Left ventricle myocardium inferior (tissue), 1 donor: Measurements from ENCODE around the gene SESN1. TPM values are rescaled to one million over a fixed set of nuclear protein-coding genes. Genes with fewer than 3 reads are reported as not detected.

Source experiments
- DNase-seq: peaks from one replicate; pipeline ENCODE4 v3.0.0-alpha.2; 2020
- H3K27ac ChIP-seq: fragments of 200-600 bp; replicated peaks from 2 replicates; pipeline ENCODE4 v1.8.0; 2021
- H3K27me3 ChIP-seq: fragments of 200-600 bp; 2 replicates; pipeline ENCODE4 v1.8.0; 2021; ENCODE audit warnings: low read depth
- H3K36me3 ChIP-seq: fragments of 200-600 bp; 2 replicates; pipeline ENCODE4 v1.8.0; 2021
- H3K4me1 ChIP-seq: fragments of 200-600 bp; 2 replicates; pipeline ENCODE4 v1.8.0; 2021
- H3K4me3 ChIP-seq: fragments of 200-600 bp; 2 replicates; pipeline ENCODE4 v1.8.0; 2021; ENCODE audit warnings: mild to moderate bottlenecking, moderate library complexity
- H3K9me3 ChIP-seq: fragments of 200-600 bp; replicated peaks from 2 replicates; pipeline ENCODE4 v1.8.0; 2021
- intact Hi-C: fragments of 100-400 bp; cut with micrococcal nuclease; formaldehyde crosslinking; loops from one replicate; pipeline ENCODE4 v1.11.0; 2022
- total RNA-seq: library from RNA; stranded (reverse); fragmentation: NEBNext Ultra II Directional; extraction: Animal tissue kit (Norgen Biotek cat#: 25700); gene quantifications from one replicate; pipeline ENCODE4 v1.2.1, GENCODE V29; 2021
- TF ChIP-seq, protein P1 (sequence below): fragments of 200-600 bp; IDR thresholded peaks from 2 replicates; pipeline ENCODE4 v1.8.0; 2021; ENCODE audit warnings: antibody characterized with exemption, mild to moderate bottlenecking, borderline replicate concordance
- donor health status: DM: no; HTN: yes; CAD: no; lungs with severe emphysema.

Gene SESN1
- total RNA-seq, 1 donor from 2014 or later: 44.1 TPM

DNA sequence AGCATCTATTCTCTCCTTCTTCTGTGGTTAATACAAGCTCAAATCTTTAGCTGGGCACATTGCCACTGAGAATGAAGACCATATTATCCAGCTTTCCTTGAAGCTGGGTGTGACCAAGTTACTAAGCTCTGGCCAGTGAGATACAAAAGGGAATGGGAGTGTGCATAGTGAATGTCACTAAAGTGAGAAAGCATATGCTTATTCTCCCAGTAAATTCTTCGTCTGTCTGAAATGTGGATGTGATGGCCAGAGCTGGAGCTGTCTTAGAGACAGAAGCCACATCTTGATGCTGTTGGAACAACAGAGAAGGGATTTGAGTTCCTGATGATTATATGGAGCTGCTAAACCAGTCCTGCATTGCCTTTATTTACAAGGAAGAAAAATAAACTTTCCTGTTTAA, 60.1 kb downstream of the SESN1 start:
- Histone ChIP-seq H3K4me1 (peaks cover 62% of the 10 kb centered on the region), H3K27ac (no peak overlapping the region), H3K4me3 (no peak overlapping the region), H3K36me3 (no peaks in the 10 kb centered on the region), H3K27me3 (no peaks in the 10 kb centered on the region), H3K9me3 (no peaks in the 10 kb centered on the region)
- DNase-seq: no peak
- intact Hi-C loops: no loop called here
- TF ChIP-seq, protein P1, sequence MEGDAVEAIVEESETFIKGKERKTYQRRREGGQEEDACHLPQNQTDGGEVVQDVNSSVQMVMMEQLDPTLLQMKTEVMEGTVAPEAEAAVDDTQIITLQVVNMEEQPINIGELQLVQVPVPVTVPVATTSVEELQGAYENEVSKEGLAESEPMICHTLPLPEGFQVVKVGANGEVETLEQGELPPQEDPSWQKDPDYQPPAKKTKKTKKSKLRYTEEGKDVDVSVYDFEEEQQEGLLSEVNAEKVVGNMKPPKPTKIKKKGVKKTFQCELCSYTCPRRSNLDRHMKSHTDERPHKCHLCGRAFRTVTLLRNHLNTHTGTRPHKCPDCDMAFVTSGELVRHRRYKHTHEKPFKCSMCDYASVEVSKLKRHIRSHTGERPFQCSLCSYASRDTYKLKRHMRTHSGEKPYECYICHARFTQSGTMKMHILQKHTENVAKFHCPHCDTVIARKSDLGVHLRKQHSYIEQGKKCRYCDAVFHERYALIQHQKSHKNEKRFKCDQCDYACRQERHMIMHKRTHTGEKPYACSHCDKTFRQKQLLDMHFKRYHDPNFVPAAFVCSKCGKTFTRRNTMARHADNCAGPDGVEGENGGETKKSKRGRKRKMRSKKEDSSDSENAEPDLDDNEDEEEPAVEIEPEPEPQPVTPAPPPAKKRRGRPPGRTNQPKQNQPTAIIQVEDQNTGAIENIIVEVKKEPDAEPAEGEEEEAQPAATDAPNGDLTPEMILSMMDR: no peak

DNA sequence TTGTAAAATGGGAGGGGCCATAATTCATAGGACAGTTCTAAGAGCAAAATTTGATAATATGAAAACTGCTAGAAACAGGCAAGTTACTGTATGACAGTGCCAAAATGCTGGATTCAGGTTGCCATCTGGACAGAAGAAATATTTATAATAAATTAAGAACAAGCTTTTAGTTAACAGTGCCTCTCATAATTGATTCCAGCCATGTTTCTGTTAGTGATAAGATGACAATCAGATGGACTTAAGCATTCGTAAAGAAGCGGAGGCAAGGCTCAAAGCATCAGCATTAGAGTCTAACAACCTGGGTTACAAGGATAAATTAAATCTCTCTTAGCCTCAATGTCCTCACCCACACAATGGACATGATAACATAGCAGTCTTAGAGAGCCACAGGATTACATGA, 61.0 kb downstream of the SESN1 start:
- Histone ChIP-seq H3K4me3 (no peak overlapping the region), H3K27me3 (no peaks in the 10 kb centered on the region), H3K27ac (no peak overlapping the region), H3K36me3 (no peaks in the 10 kb centered on the region), H3K9me3 (no peaks in the 10 kb centered on the region), H3K4me1 (peaks cover 65% of the 10 kb centered on the region)
- TF ChIP-seq, protein P1: no peak
- no peak for DNase-seq
- intact Hi-C loops: no loop called here

- TF ChIP-seq, protein P1: no peak
- no peak for DNase-seq
- no peaks in the 10 kb centered on the region for H3K36me3 ChIP-seq
- H3K27me3 ChIP-seq: no peaks in the 10 kb centered on the region
- intact Hi-C loops: no loop called here
- peaks cover 50% of the 10 kb centered on the region for H3K4me1 ChIP-seq
- no peak overlapping the region for H3K27ac ChIP-seq
- H3K4me3 ChIP-seq: no peak overlapping the region
- no peaks in the 10 kb centered on the region for H3K9me3 ChIP-seq
These were observed 63.2 kb downstream of the SESN1 start for GRCh38 chr6:109031416-109031815.

DNA sequence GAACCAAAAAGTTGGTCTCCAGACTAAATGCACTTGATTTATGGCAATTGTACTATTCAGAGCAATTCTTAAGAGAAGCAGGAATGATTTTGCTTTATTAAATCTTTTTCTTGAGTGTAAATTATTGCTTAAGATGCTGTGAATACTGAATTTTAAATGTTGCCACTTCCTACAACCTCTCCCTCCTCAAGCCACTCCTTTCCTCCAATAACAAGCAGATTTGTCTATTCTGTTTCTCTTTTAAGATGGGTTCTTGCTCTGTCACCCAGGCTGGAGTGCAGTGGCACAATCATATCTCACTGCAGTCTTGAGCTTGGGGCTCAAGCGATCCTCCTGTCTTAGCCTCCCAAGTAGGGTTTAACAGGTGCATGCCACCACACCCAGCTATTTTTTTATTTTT, 65.3 kb downstream of the SESN1 start:
- H3K27ac ChIP-seq: no peak overlapping the region
- intact Hi-C loops: no loop called here
- H3K4me3 ChIP-seq: no peak overlapping the region
- TF ChIP-seq, protein P1: no peak
- H3K27me3 ChIP-seq: no peaks in the 10 kb centered on the region
- no peak for DNase-seq
- no peaks in the 10 kb centered on the region for H3K36me3 ChIP-seq
- no peaks in the 10 kb centered on the region for H3K9me3 ChIP-seq
- H3K4me1 ChIP-seq: peaks cover 55% of the 10 kb centered on the region

GRCh38 chr6:109028439-109028838, 66.2 kb downstream of the SESN1 start:
- peaks cover 62% of the 10 kb centered on the region for H3K4me1 ChIP-seq

More at GRCh38 chr6:109028439-109028838, 66.2 kb downstream of the SESN1 start:
- DNase-seq: no peak
- Histone ChIP-seq H3K4me3 (no peak overlapping the region), H3K36me3 (no peaks in the 10 kb centered on the region), H3K9me3 (no peaks in the 10 kb centered on the region), H3K27ac (no peak overlapping the region), H3K27me3 (no peaks in the 10 kb centered on the region)
- TF ChIP-seq, protein P1: no peak
- intact Hi-C loops: no loop called here
